ENCODE data around the gene XYLT1.
A peak's percentile ranks its signal among the peaks of the same experiment; 100 is the strongest.
"Not testable (repeated sequence)": the region's sequence is repeated elsewhere in the genome, so short reads cannot be mapped to it uniquely, and the experiment has no call there.

Gene XYLT1

GRCh38 chr16:17496891-17497290, 26.1 kb upstream of the XYLT1 start:
- intact Hi-C loops (cut with DNase I; ENCODE audit: low total_unique reads) = no loop called here
- H3K4me3 ChIP-seq = no peak overlapping the region
- H3K27me3 ChIP-seq = peaks cover 0 to 8% of the 10 kb centered on the region in 2 donors
- H3K9me3 ChIP-seq = no peaks in the 10 kb centered on the region
- H3K36me3 ChIP-seq = no peaks in the 10 kb centered on the region
- no peak for DNase-seq
- H3K4me1 ChIP-seq = no peaks in the 10 kb centered on the region
- TF ChIP-seq CTCF (IDR thresholded peaks at IDR 0.05) = no peak
- no peak overlapping the region for H3K27ac ChIP-seq

GRCh38 chr16:17493012-17493411, 22.3 kb upstream of the XYLT1 start:
- Histone ChIP-seq H3K27me3 (peaks cover 0 to 5% of the 10 kb centered on the region in 2 donors), H3K4me1 (no peaks in the 10 kb centered on the region), H3K27ac (no peak overlapping the region), H3K36me3 (no peaks in the 10 kb centered on the region), H3K4me3 (no peak overlapping the region), H3K9me3 (no peaks in the 10 kb centered on the region)
- intact Hi-C loops (cut with DNase I; ENCODE audit: low total_unique reads) = no loop called here
- DNase-seq = no peak
- no peak for TF ChIP-seq CTCF (IDR thresholded peaks at IDR 0.05)

GRCh38 chr16:17491140-17491662, 20.4 kb upstream of the XYLT1 start:
- Histone ChIP-seq H3K27ac (no peak overlapping the region), H3K4me3 (no peak overlapping the region), H3K9me3 (no peaks in the 10 kb centered on the region), H3K4me1 (no peaks in the 10 kb centered on the region), H3K36me3 (no peaks in the 10 kb centered on the region), H3K27me3 (peaks cover 0 to 2% of the 10 kb centered on the region in 2 donors)
- intact Hi-C loops (cut with DNase I; ENCODE audit: low total_unique reads) = no loop called here
- no peak for DNase-seq
- TF ChIP-seq CTCF (IDR thresholded peaks at IDR 0.05) = peak in 1 of 2 experiments; percentile 23

GRCh38 chr16:17488506-17488905, 17.7 kb upstream of the XYLT1 start:
- Histone ChIP-seq H3K27ac (no peak overlapping the region), H3K4me3 (no peak overlapping the region), H3K36me3 (no peaks in the 10 kb centered on the region), H3K4me1 (no peaks in the 10 kb centered on the region), H3K9me3 (no peaks in the 10 kb centered on the region), H3K27me3 (no peaks in the 10 kb centered on the region)
- TF ChIP-seq CTCF (IDR thresholded peaks at IDR 0.05) = no peak
- intact Hi-C loops (cut with DNase I; ENCODE audit: low total_unique reads) = no loop called here
- no peak for DNase-seq

- Histone ChIP-seq H3K27me3 (peaks cover 0 to 24% of the 10 kb centered on the region in 2 donors), H3K27ac (no peak overlapping the region), H3K36me3 (no peaks in the 10 kb centered on the region), H3K9me3 (no peaks in the 10 kb centered on the region), H3K4me3 (no peak overlapping the region), H3K4me1 (no peaks in the 10 kb centered on the region)
- DNase-seq = no peak
- intact Hi-C loops (cut with DNase I; ENCODE audit: low total_unique reads) = no loop called here
- no peak for TF ChIP-seq CTCF (IDR thresholded peaks at IDR 0.05)
Measured at GRCh38 chr16:17483351-17483750, 12.6 kb upstream of the XYLT1 start.

GRCh38 chr16:17482341-17482740, 11.6 kb upstream of the XYLT1 start:
- H3K4me3 ChIP-seq; H3K36me3 ChIP-seq; DNase-seq; H3K4me1 ChIP-seq; intact Hi-C loops (cut with DNase I; ENCODE audit: low total_unique reads); H3K9me3 ChIP-seq; H3K27ac ChIP-seq: not testable (repeated sequence)
- peaks cover 0 to 24% of the 10 kb centered on the region in 2 donors for H3K27me3 ChIP-seq

All from tibial artery (tissue), 4 donors.